GM19193 (cell line): ENCODE results near the gene POLG2.

ENCODE experiments used
- POLR2A ChIP-seq: IDR thresholded peaks from 4 replicates; pipeline ENCODE4 v1.6.1; 2011; ENCODE audit not compliant: insufficient read depth, insufficient read length; ENCODE audit errors: extremely low read depth

Gene POLG2

DNA sequence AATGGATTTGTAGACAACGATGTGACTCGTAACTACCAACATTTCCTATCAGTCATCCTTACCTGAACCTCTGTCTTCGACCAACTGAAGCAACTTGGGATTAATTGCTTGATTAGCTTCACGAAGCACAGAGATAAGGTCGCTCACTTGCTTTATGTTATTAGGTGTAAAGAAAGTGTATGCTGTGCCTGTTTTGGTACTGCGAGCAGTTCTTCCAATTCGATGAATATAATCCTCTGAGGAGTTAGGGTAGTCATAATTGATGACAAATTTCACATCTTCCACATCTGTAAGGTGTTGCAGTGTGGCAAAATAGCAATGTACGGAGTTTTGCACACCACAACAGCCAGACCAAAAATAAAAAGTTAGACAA, 3.6 kb upstream of the POLG2 start:
- no peak for TF ChIP-seq POLR2A

DNA sequence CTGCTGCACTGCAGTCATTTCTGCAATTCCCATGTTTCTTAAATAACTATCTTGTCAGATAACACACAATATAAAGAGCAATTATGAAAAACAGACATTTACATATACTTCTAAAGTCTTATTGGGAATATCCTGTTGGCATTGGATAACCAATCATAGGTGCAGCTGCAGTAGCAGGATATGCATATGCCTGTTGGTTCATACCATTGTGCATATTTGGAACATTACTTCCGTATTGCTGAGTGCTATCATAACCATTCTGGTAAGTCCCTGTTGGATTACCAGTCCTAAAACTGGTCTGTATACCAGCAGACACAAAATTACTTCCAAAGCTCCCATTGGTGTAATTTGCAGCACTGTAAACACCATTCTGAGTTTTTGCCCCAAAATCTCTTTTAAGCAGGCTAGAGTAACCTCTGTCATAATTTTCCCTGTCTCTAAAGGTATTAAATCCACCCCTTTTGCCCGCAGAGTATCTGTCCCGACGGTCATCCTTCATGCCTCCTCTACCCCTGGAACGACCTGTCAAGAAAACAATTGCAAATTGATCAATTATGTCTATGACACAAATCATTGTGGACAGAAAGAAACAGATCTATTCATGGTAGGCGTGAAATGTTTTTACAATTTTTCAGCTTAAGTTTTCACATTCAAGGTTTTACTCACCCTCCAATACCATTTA, 3.1 kb upstream of the POLG2 start:
- no peak for TF ChIP-seq POLR2A

DNA sequence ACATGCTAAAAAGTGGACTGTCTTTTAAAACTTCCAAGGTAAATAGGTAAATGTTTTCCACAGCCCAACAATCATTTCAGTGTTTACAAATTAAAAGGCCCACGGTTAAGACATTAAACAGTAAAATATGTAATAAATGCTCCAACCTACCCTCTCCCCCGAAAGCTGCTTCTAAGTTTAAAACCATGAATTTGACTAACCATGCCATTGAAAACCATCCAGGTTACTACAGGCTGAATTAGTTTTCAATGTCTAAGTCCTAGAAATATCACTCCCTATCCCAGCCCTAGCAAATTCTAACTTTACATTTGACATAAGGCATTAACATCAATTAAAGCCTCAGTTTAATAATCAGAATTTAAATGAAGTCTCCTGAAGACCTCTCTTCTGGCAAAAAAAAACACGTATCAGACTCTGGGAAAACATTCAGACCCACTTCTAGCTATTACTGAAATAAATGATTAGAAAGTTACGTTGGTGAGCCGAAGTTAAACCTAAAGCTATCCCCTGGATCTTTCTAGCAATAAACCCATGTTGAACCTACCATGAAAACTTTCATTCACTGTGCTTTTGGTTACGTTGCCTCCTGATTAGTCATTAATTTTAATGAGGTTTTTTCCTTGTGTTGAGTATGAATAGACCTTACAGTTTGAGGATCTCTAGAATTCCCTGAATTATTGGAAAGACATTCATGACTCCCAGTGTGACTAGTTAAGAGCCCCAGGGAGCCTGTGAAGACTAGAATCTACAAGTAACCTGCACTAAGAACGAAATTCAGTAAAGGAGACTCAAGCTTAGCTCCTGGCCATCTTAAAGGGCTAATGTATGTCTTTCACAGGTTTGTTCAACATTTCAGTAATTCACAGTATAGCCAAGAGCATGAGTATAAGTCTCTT, 1.7 kb upstream of the POLG2 start:
- no peak for TF ChIP-seq POLR2A

DNA sequence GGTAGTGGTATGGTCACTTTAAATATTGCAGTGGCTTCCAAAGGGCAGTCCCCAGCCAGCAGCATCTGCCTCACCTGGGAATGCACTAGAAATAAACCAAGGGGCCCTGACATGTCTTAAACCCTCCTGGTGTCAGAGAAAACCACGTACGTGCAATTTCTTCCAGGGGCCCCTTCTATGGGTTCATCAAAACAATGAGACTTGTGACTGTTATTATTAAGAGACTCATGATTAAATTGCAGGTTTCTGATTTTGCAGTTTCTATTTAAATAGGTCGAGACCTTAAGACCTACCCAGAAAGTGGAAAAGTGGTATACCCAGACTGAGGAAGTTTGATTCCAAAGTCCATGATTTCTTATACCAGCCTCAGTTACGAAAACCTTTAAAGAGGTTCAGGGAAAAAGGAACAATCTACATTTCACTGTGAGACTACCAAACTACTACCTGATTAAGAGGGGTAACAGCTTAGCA, 746 bp upstream of the POLG2 start:
- TF ChIP-seq POLR2A: no peak

DNA sequence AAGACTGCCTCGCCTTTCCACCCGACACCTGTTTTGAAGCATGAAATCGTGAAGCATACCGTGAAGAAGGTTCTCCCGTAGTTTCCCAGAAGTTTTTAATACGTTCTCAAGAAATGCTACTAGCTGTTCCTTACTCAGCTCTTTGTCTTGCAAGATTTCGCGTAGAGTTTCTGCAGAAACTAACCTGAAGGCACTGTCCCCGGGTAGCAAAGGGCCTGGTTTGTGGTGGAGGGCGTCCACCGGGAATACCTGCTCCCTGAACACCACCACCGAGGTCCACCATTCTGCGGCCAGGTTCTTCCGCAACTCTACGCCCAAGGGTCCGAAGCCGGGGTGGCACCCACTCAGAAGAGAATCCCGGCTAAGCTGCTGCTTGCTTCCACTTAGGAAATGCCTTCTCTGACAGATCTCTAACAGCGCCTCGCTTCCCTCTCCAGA, 487 bp downstream of the POLG2 start:
- no peak for TF ChIP-seq POLR2A

DNA sequence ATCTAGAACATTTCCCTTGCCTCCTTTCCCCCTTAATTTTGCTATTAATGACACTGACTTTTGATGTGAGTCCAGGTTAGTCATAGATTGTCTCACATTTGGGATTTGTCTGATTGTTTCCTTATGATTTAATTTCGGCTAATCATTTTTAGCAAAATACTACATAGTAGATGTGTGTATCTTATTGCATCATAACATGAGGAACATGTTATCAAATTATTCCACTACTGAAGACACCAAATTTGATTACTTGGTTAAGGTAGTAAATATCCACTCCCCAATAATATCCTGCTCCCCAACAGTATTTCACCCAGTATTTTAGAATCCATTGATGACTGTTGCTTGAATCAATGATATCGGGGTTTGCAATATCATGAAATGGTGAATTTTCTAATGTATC, 2.7 kb downstream of the POLG2 start:
- no peak for TF ChIP-seq POLR2A

DNA sequence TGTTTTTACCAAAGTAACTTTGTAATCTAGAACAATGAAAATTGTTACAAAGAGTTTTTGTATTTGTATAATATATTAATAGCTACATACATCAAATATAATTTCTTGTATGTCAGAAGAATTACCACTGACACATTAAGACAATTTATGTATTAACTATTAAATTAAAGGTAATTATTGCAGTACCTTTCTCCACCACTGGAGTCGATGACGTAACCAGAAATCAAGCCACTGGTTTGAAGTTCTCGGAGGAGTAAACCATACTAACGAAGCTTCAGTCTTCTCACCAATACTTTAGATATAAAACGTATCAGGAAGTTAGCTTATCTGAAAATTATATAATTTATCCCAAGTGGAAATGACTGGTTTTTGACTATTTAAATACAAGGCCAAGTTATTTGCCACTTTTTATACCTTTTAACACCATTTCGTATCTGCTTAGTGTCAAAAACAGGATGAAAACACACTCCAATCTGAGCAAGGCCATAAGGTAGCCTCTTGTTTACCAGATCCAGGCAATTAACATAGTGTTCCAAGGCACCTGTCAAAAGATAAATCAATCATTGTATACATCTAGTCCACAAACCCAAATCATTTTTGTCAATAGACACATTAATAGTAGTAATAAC, 4.3 kb downstream of the POLG2 start:
- TF ChIP-seq POLR2A: no peak

DNA sequence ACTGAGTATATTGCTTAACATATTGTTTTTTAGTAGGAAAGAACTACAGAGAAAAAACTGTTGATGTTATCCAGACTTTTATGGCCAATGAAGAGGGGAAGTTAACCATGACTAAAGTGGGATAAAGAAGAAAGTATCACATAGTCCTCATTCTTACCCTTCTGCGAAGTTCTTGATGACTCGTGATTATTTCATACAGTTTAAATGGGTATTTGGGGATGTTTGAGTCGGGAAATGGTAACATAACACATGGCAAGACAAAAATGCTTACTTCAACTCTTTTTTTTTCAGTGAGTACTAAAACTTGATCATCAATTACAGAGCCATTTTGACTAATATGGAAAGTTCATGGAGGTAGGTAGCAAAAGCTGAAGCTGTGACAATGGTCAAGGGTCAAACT, 4.9 kb downstream of the POLG2 start:
- no peak for TF ChIP-seq POLR2A

DNA sequence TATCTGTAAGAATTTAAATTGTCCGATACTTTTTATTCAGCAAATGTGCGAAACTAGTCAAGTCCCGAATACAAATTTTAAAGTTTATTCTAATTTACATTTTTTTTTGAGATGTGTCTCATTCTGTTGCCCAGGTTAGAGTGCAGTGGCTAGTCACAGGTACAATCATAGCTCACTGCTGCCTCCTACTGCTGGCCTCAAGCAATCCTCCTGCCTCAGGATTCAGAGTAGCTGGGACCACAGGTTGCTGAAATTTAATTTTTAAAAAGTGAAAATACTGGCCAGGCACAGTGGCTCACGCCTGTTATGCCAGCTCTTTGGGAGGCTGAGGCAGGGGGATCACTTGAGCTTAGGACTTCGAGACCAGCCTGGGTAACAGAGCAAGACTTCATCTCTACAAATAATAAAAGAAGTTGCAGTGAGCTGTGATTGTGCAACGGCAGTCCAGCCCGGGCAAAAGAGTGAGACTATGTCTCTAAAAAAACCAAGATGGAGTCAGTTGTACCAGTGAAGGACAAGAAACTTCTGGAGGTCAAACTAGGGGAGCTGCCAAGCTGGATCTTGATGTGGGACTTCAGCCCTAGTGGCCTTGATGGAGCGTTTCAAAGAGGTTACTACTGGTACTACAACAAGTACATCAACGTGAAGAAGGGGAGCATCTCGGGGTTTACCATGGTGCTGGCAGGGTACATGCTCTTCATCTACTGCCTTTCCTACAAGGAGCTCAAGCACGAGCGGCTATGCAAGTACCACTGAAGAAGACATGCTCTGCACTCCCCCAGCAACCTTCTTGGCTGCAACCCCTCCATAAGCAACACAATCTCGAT, 5.6 kb downstream of the POLG2 start:
- TF ChIP-seq POLR2A: no peak

DNA sequence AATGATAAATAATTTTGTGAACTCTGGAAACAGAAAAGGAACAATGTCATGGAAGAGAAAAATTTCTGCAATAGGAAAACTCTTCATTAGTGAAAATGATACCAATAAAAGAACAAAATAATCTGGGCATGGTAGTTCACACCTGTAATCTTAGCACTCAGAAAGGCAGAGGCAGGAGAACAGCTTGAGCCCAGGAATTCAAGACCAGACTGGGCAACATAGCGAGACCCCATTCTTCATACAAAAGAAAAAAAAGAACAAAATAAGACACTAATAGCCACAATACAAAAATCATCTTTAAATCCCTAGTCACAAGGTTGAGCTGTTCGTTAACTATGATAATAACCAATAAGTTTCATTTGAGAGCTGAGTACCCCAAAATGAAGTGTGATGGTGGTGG, 8.6 kb downstream of the POLG2 start:
- TF ChIP-seq POLR2A: no peak

DNA sequence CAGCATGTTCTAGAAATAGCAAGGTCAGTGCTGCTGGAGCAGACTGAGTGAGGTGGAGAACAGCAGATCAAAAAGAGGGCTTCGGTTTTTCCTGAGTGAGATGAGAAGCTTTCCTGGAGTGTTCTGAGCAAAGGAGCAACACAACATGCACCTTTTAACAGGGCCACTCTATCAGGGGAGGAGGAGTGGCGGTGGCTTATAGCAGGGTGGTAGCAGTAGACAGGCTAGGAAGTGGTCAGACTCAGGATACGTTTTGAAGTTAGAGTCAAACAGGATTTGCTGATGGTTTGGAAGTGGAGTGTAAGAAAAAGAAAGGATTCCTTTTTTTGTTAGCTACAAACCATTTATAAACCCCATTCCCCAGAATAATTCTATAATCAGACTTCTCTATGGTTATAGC, 12.5 kb downstream of the POLG2 start:
- TF ChIP-seq POLR2A: no peak

DNA sequence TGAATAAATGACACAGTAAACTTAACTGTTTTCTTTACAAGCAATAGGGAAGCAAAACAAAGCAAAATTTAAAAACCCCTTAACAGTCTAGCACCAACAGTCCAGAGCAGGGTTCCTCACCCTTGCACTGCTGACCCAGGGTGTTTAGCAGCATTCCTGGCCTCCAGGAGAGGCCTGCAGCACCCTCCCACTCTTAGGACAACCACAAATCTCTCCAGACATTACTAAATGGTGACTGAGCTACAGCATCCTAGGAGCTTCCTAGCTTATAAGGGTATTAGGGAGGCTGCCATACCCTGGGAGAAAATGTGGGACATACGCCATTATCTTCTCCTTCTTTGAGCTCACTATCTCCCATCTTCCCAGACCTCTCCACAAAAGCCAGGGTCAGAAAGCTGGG, 15.9 kb downstream of the POLG2 start:
- TF ChIP-seq POLR2A: no peak

DNA sequence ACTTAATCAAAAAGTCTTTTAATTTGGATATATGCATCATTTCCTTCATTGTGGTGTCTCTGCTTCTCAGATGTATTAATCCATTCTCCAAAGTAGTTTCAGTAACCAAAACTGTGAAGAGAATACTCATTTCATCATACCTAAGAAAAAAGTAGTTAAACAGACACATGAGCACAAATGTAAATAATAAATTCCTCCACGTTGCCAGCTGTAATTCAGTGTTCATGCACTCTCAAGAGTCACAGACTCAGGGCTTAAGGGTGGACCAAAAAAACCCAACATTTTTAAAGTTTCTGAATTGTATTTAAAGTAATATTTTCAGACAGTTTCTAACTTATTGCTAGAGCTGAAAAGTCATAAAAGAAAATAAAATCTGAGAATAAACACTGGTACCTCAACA, 19.0 kb downstream of the POLG2 start:
- no peak for TF ChIP-seq POLR2A

DNA sequence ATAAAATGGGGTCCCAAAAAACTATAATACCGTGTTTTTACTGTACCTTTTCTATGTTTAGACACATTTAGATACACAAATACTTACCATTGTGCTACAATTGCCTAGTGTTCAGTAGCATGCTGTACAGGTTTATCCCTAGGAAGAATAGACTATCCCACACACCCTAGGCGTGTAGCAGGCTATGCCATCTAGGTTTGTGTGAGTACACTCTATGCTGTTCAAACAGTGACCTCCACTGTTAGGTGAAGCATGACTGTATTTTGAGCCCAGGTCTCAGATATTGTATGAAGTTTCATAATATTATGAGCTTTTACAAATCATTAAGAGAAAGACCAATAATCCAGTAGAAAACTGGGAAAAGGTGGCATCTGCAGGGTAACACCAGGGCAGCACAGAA, 24.3 kb downstream of the POLG2 start:
- TF ChIP-seq POLR2A: no peak

DNA sequence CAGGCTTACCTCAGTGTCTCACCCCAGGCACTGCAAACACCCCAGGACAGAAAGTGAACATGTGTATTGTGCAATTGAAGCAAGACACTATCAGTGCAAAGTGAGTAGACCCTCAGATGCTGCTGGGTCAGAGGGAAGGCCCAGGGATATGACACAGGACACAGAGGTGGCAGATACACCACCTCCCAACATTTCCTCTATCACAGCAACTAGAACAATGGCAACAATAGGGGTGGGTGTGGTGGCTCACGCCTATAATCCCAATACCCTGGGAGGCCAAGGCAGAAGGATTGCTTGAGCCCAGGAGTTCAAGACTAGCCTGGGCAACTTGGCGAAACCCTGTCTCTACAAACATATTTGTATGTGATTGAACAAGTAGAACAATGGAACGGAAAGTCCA, 25.4 kb downstream of the POLG2 start:
- TF ChIP-seq POLR2A: no peak
